NCI-H2227 treated with DMSO at 0.1 percent for 48 hours (cell line): ENCODE results near the gene IGF1R.
"Not testable (repeated sequence)": the region's sequence is repeated elsewhere in the genome, so short reads cannot be mapped to it uniquely, and the experiment has no call there.

Experiments used
- DNase-seq: peaks from one replicate; lab custom pipeline; 2025; lab: John Stamatoyannopoulos, UW

Gene IGF1R

DNA sequence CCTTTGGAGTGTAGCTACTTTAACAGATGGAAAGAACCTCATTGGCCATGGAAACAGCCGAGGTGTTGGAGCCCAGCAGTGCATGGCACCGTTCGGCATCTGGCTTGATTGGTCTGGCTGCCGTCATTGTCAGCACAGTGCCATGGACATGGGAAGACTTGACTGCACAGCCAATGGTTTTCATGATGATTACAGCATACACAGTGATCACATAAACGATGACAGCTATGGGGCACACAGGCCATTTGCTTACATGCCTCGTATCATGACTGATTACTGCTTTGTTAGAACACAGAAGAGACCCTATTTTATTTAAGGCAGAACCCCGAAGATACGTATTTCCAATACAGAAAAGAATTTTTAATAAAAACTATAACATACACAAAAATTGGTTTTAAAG lies 315.1 kb downstream of the IGF1R start:
- DNase-seq: no peak

DNA sequence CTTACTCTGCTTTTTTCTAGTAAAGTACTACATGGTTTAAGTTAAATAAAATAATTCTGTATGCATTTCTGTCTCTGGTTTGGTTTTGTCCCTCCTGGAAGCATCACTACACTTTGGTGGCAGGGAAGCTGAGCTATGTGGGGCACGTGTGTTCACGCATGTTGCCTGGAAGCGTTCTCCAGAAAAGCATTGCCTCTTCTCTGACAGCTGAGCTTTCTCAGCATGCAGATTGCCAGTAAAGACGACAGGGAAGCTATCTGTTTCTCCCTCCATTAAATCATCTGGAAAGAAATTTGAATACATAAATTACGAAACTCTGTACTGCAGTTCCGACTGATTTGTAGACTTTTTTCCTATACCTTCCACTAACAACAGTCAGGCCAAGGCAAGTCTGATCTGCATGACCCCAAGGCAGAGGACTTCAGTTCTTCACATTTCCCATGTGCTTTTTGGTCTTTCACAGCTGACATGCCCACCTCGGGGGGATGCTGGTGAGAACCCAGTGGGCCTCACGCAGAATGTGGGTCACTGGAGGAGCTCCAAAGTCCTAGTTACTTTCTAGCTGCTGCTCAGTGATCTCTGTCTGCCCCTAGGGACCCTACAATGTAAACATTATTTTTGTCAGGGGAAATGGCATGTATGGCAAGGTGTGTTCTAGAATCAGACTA lies 316.3 kb downstream of the IGF1R start:
- no peak for DNase-seq

DNA sequence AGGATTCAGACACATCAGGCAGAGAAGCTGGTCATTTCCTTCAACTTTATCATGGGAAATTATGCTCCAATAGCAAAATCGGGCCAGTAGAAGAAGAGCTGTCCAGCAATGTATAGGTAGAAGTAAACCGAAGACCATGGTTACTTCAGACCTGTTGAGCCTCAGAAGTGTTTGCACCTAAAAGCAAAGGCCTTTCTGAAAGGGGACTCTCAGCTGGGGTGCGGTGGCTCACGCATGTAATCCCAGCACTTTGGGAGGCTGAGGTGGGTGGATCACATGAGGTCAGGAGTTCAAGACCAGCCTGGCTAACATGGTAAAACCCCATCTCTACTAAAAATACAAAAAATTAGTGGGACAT lies 316.8 kb downstream of the IGF1R start:
- not testable (repeated sequence) for DNase-seq

DNA sequence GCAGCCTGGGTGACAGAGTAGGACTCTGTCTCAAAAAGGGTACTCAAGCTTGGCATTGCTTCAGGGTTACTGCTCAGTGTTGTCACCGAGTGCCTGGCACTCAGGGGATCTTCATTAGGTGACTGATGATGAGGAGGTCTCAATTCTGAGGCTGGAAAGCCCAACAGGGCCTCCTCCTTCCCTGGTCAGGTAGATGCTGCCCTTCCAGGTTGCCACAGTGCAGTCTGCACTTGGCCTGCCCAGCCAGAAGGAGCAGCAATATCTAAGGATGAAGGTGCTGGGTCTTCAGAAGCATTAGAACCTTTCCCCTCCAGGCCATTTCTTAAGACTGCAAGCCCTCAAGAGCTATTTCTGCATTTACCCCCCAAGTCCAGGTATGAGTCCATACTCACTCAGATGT lies 317.3 kb downstream of the IGF1R start:
- no peak for DNase-seq

DNA sequence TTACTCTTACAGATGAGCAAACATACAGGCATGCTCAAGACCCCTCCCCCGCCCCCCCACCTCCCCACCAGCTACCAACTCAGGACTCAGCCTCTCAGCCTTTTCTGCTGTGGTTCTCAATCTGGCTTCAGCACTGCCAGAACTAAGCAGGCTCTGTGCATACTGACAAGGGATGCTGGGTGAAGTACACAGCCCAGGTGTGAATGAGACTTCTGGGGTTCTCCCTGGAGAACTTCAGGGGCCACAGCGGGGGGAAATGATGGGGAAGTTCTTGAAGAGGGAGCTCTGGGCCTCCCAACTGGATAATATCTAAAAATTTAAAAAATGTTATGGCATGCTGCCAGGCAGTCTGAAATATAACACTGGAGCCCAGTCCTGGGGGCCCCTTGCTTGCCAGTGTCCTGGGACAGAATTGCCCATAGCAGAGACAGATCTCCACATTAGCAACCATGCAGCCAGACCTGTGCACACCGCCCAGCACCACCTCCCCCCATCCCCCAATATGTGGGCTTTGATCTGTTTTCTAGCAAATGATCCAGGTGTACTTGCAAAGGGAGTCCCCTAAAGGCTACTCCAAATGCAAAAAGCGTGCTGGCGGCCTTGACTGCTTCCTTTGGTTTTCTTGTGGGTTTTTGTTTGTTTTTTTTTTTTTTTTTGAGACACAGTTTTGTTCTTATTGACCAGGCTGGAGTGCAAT lies 317.9 kb downstream of the IGF1R start:
- no peak for DNase-seq

DNA sequence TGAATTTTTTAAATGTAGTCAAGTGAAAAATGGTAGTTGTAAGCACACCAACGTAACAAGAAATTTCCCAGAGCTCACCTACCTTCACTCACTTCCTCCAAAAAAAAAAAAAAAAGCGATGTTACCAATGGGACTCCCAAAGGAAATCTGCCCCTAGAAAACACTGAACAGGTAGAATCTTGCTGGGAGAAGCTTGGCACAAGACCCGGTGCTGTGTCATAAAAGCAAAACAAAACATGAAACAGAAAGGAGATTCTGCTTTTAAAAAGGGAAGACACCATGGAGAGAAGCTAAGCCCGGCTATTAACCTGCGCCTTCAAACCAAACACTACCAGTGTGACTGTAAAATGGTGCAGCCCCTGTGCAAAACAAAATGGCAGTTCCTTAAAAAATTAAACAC lies 318.8 kb downstream of the IGF1R start:
- DNase-seq: no peak

DNA sequence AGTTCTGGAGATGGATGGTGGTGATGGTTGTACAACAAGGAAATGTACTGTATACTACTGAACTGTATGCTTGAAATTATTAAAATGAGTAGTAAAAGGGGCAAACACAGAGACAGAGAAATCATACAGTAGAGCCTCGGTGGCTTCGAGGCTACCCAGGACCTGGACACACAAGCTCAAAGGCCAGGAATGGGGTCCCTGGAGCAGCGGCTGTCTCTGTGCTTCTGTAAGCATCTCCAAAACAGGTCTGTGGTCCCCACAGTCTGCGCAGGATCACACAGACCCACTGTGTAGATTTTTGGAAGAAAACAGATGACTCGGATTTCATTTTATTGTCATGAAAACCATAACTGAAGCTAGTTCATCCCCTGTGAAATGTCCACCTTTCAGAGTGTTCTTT lies 319.6 kb downstream of the IGF1R start:
- DNase-seq: no peak

DNA sequence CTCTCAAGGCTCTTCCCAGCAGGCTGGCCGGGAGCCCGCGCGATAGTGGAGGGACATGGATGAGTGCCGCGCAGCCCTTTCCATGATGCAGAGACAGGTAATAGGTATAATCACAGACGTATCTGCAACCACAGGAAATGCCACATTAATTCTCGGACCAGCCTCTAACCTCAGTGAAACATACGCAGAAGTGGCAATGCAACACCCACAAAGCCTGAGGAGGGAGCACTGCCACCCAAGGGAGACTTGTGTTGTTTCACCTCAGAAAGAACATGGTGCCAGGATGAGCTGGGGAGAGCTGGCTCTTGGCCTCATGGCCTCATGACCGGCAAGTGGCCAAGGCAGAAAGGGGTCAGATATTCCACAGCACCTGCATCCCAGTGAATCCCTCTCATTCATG lies 320.2 kb downstream of the IGF1R start:
- no peak for DNase-seq

DNA sequence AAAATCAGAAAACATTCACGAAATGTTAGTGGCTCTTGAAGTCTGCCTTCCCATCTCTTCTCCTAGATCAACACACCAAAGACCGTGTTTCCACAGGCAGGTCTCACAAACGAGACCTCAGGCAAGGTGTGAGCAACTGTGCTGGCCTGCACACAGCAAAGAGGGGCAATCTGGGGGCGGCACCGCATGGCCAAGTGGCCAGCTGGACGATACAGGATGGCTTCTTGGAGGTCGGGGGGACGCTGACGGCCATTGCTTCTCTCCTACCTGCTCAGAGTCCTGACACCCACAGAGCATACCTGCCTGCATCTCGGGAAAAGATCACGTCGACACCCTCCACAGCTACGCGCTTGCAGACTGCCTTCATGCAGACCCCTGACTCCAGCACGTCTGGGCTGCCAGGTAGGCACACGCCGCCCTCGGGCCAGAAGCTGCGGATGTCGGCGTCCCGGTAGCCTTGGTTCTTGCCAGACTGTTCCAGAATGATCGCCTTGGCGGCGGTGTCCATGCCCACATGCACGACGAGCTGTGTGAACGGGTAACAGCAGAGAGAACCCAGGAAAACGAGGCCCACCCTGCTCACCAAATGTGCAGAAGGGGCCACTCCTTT lies 320.9 kb downstream of the IGF1R start:
- no peak for DNase-seq

DNA sequence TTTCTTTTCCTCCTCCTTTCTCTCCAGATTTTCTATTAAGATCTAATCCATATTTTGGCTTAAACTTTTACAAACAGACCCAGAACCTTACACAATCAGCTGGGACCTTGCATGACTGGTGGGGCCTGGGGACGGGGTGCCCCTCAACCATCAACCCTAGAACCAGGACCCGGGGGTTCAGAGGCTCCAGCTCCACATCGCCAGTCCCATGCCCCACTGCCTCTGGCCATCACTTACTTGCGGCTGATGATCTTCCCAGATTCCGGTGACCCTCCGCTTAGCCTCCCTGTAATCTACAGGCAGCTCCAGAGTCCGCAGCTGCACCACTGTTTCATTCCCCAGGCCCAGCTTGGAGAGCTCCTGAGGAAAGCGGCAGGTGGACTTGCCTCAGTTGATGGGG lies 322.5 kb downstream of the IGF1R start:
- no peak for DNase-seq

DNA sequence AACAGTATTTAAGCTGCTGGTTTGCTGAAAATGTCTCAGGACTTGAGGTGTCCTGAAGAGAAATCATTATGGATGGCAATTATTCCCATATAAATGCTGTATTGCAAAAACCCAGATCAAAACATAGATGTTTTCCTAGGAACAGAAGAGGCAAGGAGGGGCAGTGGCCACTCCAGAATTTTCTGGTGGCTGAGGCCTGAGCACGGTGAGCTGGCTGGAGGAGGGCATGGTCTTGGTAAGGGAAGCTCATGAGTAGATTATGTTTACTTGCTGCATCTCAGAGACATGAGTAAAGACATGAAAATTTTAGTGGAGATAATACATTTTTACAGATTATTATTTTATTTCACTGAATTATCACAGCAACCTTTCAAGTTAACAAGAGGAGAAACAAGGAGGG lies 328.2 kb downstream of the IGF1R start:
- no peak for DNase-seq

DNA sequence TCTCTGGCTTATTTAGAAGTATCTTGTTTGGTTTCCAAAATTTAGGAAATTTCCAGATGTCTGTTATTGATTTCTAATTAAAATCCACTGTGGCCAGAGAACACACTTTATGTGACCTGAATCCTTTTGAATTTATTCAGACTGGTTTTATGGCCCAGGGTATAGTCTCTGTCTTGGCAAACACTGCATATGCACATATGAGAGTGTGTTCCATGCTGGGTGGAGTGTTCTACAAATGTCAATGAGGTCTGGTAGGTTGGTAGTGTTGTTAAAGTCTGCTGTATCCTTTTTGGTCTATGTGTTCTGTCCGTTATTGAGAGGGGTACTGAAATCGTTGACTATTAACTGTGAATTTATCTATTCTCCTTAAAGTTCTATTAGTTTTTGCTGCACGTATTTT lies 329.1 kb downstream of the IGF1R start:
- DNase-seq: no peak

DNA sequence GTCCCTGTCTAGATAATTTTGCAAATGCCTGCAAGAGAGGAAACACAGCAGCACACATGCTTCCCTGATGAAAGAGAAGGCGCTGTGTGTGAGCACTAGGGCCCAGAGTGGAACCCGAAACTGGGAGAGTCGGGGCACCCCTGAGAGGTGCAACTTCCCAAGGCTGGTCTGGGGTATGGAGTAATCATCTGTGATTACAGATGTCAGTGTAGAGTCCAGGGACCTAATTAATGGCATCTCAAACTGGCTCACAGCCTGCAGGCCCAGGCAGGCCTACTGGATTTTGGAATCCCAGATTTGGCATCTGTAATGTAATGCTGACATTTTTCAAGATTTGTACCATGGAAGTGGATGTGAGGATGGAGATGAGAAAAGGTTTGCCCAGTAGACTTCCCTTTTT lies 329.8 kb downstream of the IGF1R start:
- DNase-seq: no peak

DNA sequence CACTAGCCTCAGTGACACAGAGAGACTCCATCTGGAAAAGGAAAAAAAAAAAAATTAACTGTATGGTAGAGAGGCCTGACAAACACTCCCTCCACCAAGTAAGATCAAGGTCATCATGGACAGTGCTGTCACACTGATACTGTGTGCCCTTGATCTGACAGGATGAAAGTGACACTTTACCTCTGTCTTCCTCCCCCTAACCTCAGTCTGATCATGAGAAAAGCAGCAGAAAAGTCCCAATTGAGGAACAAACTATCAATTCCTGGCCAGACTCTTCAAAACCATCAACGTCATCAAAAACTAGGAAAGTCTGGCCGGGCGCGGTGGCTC lies 332.5 kb downstream of the IGF1R start:
- no peak for DNase-seq

DNA sequence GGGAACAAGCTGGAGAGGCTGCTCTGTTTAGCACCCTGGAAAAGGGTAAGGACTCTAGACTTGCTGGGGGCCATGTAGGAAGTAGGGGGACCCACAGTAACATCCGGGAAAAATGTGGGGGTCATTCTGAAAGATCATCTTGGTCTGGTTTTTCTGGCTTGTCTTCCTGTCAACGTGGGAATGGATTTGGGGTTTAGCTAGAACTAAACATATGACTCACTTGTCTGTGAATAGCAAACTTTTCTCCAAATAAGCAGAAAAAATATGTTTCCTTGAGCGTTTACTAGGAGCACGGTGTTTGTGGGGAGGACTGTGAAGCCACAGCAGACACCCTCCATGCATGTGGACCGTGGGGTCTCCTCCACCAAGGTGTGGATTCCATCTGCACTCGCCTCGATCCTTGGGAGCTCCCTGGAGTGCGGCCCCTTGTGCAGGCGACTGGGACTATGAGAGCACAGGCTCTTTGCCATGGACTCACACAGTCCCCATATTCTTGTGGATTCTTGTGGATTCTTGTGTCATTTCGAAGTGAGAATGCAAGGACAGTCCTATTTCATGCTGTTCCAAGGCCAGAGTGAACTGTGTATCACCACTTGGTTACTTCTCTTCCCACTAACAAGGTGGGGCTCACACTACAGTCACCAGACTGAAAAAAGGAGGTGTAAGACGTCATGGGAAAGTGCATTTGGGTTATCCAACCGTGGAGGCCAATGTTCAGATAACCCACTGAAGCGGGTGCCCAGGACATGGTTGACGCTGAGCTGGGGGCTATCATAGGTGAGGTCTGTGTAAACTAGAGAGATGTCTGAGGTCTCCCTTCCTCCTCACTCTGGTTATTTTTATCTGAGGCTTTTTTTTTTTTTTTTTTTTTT lies 333.7 kb downstream of the IGF1R start:
- DNase-seq: no peak

DNA sequence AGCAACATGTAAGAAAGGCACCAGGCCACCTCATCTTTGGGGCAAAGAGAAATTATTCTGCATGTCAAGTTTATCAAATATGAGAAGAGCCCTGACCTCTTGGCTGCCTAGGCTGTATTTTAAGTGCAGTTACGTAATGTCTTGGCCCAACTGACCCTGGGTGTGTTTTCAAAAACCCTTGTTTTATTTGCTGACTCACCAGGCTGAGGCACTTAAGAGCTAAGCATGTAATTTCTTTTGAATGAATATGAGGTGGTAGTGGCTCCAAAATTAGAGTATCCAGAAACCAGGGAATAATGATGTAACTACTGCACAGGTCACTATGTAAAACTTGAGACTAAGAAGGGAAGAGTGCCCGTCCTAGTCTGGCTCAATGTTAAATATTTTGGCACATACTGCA lies 335.0 kb downstream of the IGF1R start:
- peak; percentile 33 for DNase-seq

DNA sequence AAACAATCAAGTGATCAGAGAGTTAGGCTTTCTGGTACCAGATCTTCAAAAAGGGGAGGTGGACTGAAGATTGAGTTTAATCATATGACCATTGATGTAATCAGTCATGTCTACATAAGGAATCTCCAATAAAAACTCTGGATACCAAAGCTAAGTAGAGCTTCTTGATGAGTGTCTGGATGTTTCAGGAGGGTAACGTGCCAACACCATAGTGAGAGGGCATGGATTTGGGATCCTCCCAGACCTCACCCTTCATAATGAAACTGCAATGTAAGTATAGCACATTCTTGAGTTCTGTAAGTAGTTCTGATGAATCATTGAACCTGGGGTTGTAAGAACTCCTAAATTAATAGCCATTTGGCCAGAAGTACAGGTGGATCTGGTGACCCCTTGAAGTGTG lies 337.9 kb downstream of the IGF1R start:
- no peak for DNase-seq

DNA sequence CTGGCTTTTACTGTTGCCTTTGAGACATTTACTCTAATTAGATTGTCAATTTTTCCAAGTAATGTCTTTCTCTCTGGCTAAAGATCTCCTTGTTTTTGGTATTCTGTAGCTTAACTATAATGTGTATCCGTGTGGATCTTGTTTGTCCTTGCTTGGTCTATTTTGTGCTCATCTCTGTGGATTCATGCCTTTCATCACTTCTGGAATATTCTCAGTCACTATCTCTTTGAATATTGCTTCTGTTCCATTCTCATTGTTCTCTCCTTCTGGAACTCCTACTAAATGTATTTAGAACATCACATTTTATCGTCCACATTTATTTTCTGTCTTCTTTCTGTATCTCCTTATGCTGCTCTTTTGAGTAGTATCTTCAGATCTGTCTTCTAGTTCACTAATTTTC lies 346.6 kb downstream of the IGF1R start:
- DNase-seq: no peak

DNA sequence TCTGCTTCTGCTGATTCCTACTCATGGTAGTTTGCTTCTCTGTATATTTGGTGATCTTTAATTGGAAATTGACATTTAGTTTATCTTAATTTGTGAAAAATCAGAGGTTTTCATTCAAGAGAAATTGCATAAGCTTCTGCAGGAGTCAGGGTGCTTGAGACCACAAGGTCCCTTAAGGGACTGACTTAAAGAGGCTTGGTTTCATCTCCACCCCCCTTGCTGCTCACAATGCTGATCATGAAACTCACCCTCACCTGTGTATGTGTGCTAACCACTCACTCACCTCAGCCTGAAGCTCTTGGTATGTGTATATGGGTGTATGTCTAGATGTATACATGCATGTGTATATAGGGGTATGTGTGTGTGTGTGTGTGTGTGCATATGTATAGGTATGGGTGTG lies 347.8 kb downstream of the IGF1R start:
- no peak for DNase-seq

DNA sequence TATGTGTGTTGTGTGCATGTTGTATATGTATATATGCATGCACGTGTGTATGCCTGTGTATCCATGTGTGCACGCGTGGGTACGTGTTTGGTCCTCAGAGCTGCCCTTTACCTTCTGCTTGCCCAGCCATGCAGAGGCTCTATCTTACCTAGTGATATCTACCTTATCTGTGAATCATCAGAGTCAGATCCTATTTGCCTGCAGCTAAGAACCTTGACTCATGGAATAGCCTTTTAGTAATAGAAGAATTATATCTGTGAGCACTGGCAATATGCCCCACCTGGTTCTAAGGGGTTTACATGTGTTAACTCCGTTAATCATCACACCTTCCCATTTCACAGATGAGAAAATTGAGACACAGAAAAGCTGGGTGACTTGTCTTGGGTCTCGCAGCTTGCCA lies 348.3 kb downstream of the IGF1R start:
- DNase-seq: no peak

DNA sequence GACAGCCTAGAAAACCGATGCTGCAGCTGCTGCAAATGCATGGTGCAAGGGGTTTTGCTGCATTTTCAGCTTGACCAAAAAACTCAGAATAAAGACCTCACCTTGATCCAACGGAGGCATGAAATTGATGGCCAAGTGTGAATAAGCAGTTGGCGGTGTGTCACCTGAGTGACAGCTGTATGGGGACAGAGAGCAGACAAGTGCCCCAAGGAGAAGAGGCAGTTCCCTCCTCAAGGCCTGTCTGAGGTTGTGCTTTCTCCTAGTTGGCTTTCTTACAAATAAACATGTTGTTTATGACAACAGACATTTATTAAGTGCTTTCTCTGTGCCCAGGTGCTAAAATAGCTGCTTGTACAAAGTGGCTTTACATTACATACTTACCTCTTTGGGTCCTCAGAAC lies 349.0 kb downstream of the IGF1R start:
- DNase-seq: no peak

DNA sequence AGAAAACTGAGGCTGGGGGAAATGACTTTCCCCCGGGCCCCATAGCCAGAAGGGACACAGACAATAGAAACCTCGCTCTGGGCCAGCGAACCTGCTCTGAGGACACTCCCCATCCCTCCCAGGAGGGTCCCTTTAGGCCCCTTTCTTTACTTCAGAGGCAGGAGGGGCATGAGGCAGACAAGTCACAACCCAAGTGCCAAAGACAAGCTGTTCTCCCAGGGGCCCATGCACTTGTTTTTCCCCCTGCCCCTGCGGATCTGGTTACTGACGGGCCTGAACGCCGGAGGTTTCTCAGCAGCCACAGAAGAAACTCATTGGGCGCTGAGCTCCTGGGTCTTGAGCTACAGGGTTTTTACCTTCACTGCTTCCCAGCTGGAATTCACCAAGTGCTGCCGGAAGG lies 349.4 kb downstream of the IGF1R start:
- no peak for DNase-seq

DNA sequence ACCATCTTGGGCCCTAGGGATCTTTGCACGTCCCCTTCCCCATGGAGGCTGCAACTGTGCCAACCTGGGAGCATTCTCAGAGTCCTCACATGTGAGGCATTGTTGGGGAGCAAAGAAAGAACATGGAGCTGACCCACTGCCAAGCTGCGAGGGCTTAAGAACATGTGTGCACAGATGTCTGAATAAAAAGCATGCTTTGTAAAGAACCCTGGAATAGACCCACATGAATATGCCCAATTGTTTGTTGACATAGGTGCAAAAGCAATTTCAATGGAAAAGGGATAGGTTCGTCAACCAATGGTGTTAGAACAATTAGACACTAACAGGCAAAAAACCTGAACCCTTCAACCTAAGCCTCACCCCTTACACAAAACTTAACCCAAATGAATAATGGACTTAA lies 349.9 kb downstream of the IGF1R start:
- no peak for DNase-seq
